SK-N-SH (cell line): ENCODE measurements around the gene NXPE3.

Experiments used
- ELF1 ChIP-seq: IDR thresholded peaks from 2 replicates; pipeline ENCODE4 v1.4.0; 2012
- EZH2phosphoT487 ChIP-seq: fragments of 200-600 bp; sonication (generic); IDR thresholded peaks from 2 replicates; pipeline ENCODE4 v1.6.1; 2017; ENCODE audit warnings: low read depth, mixed run types, mild to moderate bottlenecking, antibody characterized with exemption, moderate library complexity, borderline replicate concordance
- POLR2AphosphoS5 ChIP-seq: IDR thresholded peaks from 2 replicates; pipeline ENCODE4 v1.6.1; 2012; ENCODE audit warnings: low read depth, low read length
- TF ChIP-seq, protein P1 (sequence below): fragments of 200-600 bp; sonication (generic); IDR thresholded peaks from 2 replicates; pipeline ENCODE4 v1.6.1; 2017; ENCODE audit warnings: antibody characterized with exemption, mild to moderate bottlenecking, moderate library complexity
- TF ChIP-seq, protein P2 (sequence below): fragments of 150-350 bp; IDR thresholded peaks from 2 replicates; pipeline ENCODE4 v1.6.1; 2017; ENCODE audit warnings: antibody characterized with exemption, low read length, low read depth, borderline replicate concordance
- TF ChIP-seq, protein P3 (sequence below): IDR thresholded peaks from 2 replicates; pipeline ENCODE4 v1.6.1; 2012; ENCODE audit warnings: mild to moderate bottlenecking, low read depth, low read length, moderate library complexity

DNA sequence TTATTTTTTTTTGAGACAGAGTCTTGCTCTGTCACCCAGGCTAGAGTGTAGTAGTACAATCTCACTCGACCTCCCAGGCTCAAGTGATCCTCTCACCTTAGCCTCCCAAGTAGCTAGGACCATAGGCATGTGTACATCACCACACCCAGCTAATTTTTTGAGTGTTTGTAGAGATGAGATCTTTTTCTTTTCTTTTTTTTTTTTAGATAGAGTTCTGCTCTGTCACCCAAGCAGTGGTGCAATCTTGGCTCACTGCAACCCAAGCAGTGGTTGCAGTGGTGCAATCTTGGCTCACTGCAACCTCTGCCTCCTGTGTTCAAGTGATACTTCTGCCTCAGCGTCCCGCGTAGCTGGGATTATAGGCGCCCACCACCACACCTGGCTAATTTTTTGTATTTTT lies 49.4 kb upstream of the NXPE3 start:
- TF ChIP-seq POLR2AphosphoS5 (no peak), ELF1 (no peak), EZH2phosphoT487 (no peak)
- TF ChIP-seq, protein P1, sequence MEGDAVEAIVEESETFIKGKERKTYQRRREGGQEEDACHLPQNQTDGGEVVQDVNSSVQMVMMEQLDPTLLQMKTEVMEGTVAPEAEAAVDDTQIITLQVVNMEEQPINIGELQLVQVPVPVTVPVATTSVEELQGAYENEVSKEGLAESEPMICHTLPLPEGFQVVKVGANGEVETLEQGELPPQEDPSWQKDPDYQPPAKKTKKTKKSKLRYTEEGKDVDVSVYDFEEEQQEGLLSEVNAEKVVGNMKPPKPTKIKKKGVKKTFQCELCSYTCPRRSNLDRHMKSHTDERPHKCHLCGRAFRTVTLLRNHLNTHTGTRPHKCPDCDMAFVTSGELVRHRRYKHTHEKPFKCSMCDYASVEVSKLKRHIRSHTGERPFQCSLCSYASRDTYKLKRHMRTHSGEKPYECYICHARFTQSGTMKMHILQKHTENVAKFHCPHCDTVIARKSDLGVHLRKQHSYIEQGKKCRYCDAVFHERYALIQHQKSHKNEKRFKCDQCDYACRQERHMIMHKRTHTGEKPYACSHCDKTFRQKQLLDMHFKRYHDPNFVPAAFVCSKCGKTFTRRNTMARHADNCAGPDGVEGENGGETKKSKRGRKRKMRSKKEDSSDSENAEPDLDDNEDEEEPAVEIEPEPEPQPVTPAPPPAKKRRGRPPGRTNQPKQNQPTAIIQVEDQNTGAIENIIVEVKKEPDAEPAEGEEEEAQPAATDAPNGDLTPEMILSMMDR, result no peak
- TF ChIP-seq, protein P2, sequence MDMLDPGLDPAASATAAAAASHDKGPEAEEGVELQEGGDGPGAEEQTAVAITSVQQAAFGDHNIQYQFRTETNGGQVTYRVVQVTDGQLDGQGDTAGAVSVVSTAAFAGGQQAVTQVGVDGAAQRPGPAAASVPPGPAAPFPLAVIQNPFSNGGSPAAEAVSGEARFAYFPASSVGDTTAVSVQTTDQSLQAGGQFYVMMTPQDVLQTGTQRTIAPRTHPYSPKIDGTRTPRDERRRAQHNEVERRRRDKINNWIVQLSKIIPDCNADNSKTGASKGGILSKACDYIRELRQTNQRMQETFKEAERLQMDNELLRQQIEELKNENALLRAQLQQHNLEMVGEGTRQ, result no peak
- TF ChIP-seq, protein P3, sequence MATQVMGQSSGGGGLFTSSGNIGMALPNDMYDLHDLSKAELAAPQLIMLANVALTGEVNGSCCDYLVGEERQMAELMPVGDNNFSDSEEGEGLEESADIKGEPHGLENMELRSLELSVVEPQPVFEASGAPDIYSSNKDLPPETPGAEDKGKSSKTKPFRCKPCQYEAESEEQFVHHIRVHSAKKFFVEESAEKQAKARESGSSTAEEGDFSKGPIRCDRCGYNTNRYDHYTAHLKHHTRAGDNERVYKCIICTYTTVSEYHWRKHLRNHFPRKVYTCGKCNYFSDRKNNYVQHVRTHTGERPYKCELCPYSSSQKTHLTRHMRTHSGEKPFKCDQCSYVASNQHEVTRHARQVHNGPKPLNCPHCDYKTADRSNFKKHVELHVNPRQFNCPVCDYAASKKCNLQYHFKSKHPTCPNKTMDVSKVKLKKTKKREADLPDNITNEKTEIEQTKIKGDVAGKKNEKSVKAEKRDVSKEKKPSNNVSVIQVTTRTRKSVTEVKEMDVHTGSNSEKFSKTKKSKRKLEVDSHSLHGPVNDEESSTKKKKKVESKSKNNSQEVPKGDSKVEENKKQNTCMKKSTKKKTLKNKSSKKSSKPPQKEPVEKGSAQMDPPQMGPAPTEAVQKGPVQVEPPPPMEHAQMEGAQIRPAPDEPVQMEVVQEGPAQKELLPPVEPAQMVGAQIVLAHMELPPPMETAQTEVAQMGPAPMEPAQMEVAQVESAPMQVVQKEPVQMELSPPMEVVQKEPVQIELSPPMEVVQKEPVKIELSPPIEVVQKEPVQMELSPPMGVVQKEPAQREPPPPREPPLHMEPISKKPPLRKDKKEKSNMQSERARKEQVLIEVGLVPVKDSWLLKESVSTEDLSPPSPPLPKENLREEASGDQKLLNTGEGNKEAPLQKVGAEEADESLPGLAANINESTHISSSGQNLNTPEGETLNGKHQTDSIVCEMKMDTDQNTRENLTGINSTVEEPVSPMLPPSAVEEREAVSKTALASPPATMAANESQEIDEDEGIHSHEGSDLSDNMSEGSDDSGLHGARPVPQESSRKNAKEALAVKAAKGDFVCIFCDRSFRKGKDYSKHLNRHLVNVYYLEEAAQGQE, result no peak
